HK-2 (cell line): ENCODE results near the gene GPHB5.
"Not testable (repeated sequence)": the region's sequence is repeated elsewhere in the genome, so short reads cannot be mapped to it uniquely, and the experiment has no call there.

Experiments used
- DNase-seq: peaks from one replicate; pipeline ENCODE4 v3.0.0-alpha.2; 2018; ENCODE audit not compliant: unreplicated experiment

The GPHB5 gene

DNA sequence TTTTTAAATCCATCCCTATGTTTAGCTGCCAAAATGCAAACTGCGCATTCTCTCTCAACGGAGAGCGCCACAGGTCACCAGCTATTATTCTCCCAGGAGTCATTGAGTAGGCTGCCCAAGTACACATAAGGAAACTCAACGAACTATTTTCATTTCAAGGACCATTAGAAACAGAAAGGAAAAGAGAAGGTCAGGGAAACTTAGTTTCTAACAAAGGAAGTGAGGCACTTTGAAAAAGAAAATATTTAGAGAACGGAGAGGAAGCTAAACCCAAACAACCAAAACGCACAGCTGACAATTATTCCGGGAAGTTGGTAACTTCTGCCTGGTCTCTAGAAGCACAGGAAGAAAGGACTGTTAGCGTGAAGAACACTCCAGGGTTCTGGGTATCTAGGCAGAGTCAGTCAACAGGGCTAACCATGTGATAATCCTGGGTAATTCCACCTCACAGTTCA, 23.5 kb downstream of the GPHB5 start:
- no peak for DNase-seq

DNA sequence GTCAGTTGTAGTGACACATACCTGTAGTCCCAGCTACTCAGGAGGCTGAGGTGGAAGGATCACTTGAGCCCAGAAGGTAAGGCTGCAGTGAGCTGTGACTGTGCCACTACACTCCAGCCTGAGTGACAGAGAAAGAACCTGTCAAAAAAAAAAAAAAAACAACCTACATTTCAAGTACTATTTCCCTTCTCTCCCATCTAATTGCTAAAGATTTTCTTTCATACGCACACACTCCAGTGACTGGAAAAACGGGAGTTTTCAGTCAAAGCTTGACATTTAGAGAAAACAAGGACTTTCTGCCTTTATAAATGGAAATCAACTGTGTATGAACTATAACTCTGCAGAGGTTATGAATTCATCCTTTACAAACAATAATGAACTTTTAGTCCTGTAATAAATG, 25.9 kb downstream of the GPHB5 start:
- DNase-seq = no peak

DNA sequence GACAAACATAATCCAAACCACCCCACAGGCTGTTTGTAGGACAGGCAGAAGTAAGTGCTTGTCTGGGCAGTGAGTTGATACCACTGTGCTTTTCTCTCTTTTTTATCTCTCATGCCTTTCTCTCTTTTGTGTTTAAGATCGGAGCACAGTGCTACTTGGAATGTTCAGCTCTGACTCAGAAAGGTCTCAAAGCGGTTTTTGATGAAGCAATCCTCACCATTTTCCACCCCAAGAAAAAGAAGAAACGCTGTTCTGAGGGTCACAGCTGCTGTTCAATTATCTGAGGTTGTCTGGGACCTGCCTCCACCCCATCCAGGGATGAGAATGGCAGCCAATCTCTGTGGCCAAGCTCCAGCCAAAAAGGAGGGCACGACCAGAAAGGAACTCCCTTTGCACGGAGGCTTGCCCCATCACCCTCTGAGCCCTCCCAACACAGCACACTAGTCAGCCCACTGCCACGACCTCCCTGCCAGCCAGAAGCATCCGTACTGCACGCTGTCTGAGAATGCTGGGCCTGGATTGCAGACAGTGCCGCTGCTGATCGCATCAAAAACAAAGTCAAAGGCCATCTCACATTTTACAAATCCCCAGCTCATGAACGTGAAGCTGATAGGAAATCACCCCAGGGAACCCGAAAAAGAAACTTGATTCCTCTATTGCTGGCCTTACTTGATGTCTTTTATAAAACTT, 27.8 kb downstream of the GPHB5 start:
- no peak for DNase-seq

DNA sequence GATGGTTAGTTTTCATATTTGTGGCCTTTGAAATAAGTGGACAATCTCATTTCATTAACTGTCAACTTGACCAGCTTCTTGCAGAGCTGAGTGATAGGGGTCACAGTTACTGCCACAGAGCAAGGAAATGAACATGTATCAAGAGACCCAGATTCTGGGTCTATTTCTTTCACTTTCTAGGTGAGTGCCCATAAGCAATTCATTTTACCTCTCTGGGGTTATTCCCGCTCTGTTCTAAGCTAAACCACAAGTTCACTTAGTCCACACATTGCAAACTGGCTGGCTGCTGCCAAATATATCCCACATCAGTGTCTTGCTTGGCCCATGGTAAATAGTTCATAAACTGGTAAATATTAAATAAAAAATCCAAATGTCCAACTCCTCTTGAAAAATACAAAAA, 29.9 kb downstream of the GPHB5 start:
- no peak for DNase-seq

DNA sequence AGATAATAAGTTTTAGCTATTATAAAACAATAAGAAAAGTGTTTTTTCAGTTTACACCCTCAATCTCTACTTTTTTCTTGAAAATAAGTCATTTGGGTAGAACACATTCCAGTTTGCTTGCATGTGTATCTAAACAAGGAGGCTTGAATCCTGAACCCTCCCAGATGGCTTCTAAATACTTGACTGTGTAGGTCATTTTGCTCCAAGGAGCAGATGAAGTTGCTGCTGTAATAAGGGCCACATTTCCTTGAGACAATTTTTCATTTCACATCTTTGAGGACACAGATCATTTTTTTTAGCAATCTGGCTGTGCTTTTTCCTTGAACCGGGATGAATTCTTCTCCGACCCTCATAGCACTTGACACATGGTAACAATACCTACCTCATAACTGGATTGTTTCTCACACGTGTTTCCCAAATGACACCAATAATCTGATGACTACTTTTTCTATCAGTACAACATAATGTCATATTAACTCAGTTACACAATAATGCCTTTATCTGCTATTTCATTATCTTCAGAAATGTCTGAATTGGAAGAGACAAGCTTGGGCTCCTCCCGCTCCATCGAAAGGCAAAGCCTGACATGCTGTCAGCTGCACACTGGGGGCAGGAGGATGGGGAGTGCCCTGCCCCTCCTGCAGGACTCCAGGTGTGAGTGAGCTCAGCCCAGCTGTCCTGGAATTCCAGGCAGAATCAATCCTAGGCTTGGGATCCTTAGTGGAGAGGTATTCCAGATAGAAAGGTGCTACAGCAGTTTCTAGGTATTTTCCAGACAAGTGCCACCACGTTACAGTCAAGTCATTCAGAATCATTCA, 30.9 kb downstream of the GPHB5 start:
- no peak for DNase-seq

DNA sequence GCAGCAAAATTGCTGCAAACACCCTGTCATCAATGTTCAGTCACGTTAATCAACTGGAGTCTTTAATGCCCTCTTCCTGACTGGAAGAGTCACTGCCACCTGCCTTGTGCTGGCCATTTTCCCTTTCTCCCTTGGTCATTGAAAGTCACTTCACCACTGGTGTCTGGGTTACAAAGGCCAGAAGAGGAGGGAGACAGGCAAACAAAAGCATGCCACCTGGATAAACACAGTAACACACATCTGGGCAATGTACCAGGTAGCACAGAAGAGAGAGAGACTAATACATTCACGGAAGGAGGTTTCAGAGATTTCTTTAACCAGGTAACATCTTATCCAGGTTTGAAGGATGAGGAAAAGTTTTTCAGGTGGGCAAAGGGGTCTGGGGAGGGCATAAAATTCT, 32.7 kb downstream of the GPHB5 start:
- DNase-seq = no peak

DNA sequence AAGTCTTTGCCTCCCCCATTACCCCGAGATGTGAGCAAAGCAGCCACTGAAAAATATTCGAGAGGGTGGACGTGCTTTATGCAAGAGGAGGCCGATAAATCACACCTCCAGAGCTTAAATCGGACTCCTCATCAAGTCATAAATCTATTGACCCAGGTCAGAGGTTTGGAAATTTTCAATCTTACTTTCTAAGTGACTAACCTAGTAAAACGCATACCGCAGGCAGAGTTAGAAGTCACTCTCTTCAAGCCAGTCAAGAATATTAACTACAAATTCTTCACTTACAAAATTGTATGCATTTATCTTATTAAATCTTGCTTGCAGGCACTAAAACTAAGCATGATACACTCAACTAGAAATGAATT, 34.9 kb downstream of the GPHB5 start:
- DNase-seq = no peak

DNA sequence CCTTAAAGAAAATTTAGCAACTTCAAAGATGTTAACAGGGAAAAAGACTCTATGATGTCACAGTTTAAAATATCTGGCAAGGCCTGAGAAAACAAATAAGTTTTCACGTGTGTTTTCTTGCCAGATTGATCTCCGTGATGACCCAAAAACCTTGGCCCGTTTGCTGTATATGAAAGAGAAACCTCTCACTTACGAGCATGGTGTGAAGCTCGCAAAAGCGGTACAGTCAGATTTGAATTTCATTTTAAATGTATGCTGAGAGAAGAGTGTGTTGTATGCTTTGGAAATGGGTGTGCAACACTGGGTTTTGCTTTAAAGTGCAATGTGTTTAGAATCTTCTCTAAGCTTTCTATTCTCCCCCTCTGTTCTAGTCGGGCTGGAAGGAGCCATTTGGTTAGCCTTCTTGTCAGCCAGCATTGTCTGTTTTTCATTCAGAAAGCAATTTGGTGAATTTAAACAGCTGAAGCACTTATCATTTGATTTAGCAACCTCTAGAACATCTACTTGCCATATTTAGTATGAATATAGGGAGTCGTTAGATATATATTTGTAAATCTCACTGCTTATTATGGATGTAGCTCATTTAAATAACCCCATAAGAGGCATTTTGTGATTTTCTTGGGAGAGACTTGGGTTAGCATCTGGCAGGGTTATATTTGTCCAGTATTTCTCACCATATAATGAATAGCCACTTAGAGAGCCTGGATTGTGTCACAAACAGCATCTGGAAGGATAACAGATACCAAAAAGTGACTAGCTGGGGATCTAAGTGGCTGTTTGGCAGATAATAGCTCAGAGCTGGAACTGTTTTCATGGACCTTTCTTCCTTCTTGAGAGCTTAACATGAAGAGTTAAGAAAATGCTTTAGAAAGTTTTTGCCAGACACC, 35.5 kb downstream of the GPHB5 start:
- no peak for DNase-seq

DNA sequence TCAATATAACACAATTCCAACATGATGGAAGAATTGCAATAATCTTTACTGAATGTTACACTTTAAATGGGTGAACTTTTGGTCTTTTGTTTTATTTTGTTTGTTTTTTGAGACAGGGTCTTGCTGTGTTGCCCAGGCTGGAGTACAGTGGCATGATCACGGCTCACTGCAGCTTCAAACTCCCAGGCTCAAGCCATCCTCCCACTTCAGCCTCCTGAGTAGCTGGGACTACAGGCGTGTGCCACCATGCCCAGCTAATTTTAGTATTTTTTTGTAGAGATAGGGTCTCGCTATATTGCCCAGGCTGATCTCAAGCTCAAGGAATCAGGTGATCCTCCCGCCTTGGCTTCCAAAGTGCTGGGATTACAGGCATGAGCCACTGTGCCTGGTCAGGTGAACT, 38.8 kb downstream of the GPHB5 start:
- DNase-seq = not testable (repeated sequence)

DNA sequence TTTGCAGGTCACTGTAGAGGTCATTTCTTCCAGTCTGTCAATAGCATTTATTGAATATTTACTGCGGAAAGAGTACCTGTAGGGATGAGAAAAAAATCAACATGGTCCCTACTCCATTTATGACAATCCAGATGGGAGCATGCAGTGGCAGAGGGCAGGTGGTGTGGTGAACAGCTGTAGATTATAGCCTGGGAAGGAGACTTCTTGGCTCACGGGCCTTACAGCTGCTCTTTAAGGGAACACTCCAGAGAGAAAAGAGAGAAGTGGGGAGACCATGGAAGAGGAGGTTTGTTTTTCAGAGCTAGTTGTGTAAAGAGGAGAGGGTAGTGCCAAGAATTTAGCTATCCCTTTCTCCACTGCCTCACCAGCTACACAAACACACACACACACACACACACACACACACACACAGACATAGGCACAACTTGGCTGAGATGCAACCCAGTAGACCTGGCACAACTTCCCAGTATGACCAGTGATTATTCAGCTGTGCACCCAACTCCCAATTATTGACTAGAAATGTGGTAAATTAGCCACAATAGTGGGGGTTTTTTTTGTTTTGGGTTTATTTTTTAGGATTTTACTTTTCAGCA, 41.0 kb downstream of the GPHB5 start:
- no peak for DNase-seq

DNA sequence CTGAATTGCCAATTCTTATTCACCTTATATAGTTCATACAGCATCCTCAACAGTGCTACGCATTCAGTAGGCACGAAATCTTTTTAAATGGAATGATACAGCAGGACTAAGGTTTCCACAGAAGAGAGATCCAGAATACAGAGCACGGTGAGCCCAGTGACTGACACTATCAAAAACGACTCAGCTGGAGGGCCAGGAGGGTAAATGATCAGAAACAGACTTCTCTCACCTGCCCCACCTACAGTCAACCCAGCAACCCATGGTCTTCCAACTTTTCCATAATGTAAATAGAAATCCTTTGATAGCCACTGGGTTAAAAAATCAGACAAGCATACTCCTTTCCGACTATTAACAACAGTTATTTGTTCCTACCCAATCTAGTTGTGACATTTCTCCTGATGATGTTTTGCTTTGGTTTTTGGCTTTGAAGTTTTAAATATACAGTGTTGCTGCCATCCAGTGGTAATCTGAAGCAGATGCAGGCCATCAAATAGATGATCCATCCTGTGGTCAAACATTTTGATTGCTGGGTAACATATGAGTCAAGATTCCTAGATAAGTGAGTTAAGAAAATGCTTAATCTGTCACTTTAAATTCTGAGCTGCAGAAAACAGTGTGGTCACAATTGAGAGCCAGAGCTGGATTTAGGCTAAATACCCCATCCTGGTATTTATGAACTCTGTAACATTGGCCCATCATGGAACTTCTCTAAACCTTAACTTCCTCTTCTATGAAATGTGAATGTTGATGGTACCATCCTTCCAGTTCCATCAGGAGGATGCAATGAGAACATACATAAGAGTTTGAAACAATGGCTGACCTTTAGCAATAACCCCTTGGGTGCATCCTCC, 42.0 kb downstream of the GPHB5 start:
- no peak for DNase-seq

DNA sequence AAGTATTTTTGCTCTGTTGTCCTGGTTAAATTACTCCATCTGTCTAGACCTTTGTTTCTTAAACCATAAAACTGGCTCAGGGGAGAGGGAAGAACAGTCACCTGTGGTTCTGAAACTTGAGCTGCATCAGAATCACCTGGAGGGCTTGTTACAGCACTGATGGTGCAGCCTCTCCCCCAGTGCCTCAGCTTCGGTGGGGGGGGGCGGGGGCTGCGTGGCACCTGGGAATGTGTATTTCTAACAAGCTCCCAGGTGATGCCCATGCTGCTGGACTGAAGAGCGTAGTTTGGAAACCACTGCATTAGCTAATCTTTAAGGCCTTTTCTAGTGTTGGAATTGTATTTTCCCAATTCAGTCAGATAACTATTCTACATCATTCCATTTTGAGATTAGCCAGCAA, 42.7 kb downstream of the GPHB5 start:
- no peak for DNase-seq

DNA sequence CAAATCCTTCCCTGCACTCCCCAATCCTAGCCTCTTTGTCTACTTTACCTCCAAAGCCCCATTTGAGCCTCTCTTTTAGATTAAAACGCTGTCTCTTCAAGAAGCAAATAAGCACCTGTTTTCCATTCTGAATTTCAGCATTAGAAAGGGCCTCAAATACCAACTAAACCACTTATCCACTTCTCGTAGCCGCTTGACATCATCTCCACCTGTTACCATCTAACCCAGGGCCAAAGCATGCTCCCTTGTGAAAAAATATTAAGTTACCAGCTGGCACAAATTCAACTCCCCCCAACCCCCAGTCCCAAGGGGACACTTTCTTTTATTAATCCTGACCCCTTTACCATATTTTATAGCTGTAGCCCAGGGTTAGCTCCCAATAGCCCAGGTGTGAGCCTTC, 43.1 kb downstream of the GPHB5 start:
- no peak for DNase-seq

DNA sequence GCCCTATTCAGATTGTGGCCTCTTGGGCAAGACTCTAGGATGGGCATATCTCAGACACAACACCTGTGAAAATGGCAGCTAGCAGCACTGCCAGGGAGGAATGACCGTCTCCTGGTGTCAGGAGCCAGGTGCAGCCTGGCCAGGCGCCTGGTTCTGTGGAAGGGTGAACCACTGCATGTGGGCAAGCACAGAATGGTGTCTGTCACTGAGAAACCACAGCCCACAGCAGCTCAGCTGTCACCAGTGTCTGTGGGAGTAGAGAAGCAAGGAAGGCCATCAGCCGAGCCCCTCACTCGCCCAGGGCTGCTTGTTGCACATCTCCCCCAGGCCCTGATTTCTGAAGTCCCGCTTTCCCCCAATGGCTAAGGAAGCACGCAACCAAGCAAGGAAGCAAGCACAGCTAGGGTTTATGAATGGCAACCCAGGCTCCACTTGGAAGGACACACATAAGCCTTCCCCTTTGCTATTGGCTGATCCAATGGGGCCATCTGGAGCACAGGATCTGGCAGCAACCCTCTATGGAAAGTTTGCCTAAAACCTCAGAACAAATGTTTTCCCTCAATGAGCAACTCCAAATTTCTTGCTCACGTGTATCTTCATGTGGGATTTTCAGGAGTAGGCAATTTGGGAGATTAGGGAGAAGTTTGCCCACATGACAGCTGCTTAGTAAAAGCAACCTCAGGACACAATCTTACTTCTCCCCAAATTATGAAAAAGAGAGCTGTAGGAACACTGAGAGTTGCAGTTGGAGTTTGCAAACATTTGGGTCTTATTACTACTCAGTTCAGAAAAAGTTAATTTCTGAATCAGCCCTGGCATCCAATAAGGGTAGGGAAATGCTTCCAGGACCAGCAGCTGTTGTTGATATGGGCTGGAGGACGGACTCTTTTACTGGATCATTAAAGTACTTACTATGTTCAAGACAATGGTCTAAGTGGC, 44.7 kb downstream of the GPHB5 start:
- DNase-seq = no peak

DNA sequence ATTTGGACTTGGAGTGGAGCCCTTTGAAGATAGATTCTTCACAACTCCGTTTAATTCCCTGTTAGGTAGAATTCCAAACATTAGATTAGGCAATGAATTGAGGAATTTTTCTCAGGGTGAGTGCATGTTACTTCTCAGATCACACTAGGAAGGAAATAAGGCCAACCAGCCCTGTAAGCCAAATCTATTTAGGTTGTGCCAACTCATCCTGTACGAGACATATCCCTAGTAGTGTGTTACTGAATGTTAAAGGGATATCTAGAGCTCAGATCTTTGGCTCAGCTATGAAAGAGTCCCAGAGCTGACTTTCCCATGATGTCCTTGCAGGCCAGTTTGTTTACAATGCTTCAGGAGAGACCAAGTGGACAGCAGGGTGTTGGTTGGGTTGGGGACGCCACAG, 45.6 kb downstream of the GPHB5 start:
- no peak for DNase-seq

DNA sequence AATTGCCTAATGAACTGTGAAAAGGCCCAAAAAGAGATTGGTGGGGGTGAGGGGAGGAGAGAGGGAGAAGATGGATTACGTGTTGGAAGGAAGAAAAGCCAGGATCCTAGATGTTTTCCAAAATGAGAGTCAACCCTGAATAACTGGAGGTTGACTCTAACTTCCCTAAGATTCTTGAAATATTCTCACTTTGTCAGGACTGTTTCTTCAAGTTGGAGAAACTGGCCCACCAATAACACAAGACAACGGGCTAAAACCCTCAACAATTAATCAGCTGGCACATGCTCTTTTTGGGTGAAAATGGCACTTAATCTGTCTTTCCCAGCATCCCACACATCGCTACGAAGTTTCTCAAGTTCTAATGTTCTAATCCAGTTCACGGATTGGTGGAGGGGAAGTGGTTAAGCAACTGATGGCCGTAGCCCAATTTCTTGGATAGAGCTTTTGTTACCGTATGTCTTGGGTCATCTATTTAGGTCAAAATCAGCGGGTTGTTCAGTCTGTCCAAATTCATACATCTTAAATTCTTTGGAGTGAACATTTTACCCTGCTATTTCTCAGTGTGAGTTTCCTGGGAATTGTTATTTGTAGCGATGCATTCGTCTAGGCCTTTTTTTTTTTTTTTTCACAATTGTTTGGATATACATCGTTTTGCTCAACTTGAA, 49.0 kb downstream of the GPHB5 start:
- no peak for DNase-seq

DNA sequence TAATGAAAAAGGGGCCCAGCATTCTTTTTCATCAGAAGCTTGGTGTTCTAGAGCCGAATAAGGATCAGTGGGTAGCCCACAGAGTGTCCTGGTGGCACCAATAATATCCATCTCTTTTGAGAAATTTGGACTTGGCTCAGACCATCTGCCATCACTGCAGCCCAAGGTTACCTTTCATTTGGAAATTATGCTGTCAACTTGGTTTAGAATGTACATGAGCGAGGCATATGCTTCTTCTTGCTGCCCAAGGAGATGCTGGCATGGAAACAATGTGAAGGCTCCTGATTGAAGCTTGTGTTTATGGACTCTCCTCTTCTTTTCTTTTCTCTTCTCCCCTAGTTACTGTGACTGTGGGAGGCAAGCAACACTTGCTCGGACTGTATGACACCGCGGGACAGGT, 50.0 kb downstream of the GPHB5 start:
- DNase-seq = no peak

DNA sequence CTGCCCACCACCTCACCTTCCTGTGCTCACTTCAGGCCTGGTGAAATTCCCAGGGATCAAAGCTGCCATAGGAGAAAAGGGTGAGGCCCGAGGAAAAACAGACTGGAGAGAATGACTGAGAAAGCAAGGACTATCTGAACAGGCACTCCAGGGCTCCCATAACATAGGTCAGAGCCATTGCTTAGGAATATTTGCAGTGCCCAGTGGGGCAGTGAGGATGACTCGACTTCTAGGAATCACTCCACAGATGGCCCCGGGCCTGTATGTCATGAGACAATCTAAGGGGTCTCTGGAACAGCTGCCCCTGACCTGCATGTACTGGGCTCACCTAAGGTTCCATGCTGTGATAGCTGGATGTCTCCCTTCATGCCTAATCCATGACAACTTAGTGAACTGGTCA, 51.6 kb downstream of the GPHB5 start:
- no peak for DNase-seq

DNA sequence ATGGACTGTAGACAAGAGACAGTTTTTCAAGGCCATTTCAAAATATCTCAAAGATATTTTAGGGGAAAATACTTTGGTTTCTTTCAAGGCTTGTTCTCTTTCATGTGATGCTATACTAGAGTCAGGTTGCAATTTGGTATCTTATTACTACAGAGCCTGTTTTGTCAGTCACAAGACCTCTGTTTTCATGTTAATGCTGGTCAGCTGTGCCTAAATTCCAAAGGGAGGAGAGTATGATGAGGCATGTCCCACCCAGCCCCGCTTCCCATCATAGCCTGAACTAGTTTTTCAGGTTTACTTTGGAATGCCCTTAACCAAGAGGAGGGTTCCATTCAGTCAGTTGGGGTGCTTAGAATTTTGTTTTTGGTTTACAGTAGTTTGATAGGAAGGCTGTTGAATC, 52.6 kb downstream of the GPHB5 start:
- DNase-seq = no peak
